Suprapubic skin (tissue), 4 donors: ENCODE measurements around the gene RIPOR2. TPM values are rescaled to one million over a fixed set of nuclear protein-coding genes. Genes with fewer than 3 reads are reported as not detected.

Experiments used
- DNase-seq, 2 donors: peaks; one replicate each; pipeline ENCODE4 v3.0.0-alpha.2; 2019; ENCODE audit warnings: low spot score in 2 of 2
- H3K27ac ChIP-seq: fragments of 200-600 bp; sonication (generic); one replicate; pipeline ENCODE4 v1.5.1; 2019
- H3K27me3 ChIP-seq: fragments of 200-600 bp; sonication (generic); one replicate; pipeline ENCODE4 v1.5.1; 2019
- H3K36me3 ChIP-seq: fragments of 200-600 bp; sonication (generic); one replicate; pipeline ENCODE4 v1.5.1; 2019
- H3K4me1 ChIP-seq: fragments of 200-600 bp; sonication (generic); one replicate; pipeline ENCODE4 v1.5.1; 2019
- H3K4me3 ChIP-seq: fragments of 200-600 bp; sonication (generic); one replicate; pipeline ENCODE4 v1.5.1; 2019; ENCODE audit warnings: mild to moderate bottlenecking
- H3K9me3 ChIP-seq: fragments of 200-600 bp; sonication (generic); one replicate; pipeline ENCODE4 v1.5.1; 2019
- EP300 ChIP-seq: sonication (generic); formaldehyde crosslinking; IDR thresholded peaks from one replicate; pipeline ENCODE4 v1.6.1; 2017; ENCODE audit warnings: antibody characterized with exemption
- POLR2A ChIP-seq, 2 donors: fragments of 450-650 bp; IDR thresholded peaks; one replicate each; pipeline ENCODE4 v1.6.1; 2017; ENCODE audit warnings: antibody characterized with exemption in 2 of 2, mild to moderate bottlenecking in 2 of 2, moderate library complexity in 2 of 2
- POLR2AphosphoS5 ChIP-seq, 3 donors: sonication (generic); formaldehyde crosslinking; IDR thresholded peaks; one replicate each; pipeline ENCODE4 v1.6.1; 2017; ENCODE audit warnings: antibody characterized with exemption in 3 of 3
- WGBS: methylation state at CpG from one replicate; pipeline ENCODE4 v1.1.5; 2018; 5-methylcytosine and 5-hydroxymethylcytosine counted together
- total RNA-seq, 4 donors: library from RNA; depleted of rRNA; stranded (reverse); fragments of >200 nt; gene quantifications; one replicate each; pipeline ENCODE4 v1.1.0, GENCODE V29; 2016
- TF ChIP-seq, protein P1 (sequence below), 2 donors: fragments of 200-600 bp in 1 of 2; fragments of 450-650 bp in 1 of 2; sonication (generic) in 1 of 2; IDR thresholded peaks; one replicate each; pipeline ENCODE4 v1.5.1; 2016 to 2019; ENCODE audit warnings: antibody characterized with exemption in 2 of 2, mild to moderate bottlenecking in 1 of 2, moderate library complexity in 1 of 2

RIPOR2 gene
- total RNA-seq, 4 donors from 2014 or later, result 3.8 to 12.8 (median 11.4) TPM

DNA sequence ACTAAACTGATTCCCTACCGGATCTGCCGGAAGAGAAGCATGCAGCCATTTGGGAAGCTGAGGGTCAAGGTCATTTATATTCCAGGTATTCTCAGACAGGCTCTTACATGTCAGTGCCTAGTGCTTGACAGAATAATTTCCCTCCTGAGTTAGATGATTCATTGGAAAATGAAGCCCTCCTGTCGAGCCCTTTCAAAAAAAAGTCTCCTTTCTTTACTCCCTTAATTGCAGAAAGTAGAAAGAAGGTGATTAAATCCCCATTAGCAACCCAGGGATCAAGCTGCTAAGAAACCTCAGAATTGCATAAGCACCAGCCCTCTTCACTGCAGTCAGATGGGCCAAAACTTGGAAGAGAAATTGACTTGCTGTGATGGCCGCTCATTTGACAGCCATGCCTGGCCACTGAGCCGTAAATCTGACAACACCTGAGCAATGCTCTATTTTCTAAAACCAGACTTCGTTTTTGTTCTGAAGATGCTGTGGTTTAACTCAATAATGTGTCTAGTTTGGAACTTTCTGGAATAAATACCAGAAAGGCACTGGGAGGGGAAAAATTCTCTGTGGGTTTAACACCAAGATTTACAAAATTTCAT, 76.1 kb downstream of the RIPOR2 start:
- DNase-seq, result no peak
- Histone ChIP-seq H3K9me3 (no peaks in the 10 kb centered on the region), H3K36me3 (peaks cover 5% of the 10 kb centered on the region), H3K27me3 (no peaks in the 10 kb centered on the region), H3K27ac (no peak overlapping the region), H3K4me1 (peaks cover 49% of the 10 kb centered on the region), H3K4me3 (no peak overlapping the region)
- TF ChIP-seq, protein P1, sequence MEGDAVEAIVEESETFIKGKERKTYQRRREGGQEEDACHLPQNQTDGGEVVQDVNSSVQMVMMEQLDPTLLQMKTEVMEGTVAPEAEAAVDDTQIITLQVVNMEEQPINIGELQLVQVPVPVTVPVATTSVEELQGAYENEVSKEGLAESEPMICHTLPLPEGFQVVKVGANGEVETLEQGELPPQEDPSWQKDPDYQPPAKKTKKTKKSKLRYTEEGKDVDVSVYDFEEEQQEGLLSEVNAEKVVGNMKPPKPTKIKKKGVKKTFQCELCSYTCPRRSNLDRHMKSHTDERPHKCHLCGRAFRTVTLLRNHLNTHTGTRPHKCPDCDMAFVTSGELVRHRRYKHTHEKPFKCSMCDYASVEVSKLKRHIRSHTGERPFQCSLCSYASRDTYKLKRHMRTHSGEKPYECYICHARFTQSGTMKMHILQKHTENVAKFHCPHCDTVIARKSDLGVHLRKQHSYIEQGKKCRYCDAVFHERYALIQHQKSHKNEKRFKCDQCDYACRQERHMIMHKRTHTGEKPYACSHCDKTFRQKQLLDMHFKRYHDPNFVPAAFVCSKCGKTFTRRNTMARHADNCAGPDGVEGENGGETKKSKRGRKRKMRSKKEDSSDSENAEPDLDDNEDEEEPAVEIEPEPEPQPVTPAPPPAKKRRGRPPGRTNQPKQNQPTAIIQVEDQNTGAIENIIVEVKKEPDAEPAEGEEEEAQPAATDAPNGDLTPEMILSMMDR (IDR thresholded peaks at IDR 0.05), result no peak
- TF ChIP-seq POLR2A (IDR thresholded peaks at IDR 0.05), result no peak
- no peak for TF ChIP-seq EP300
- no peak for TF ChIP-seq POLR2AphosphoS5 (IDR thresholded peaks at IDR 0.05)
- 71% methylated on average over 6 of the region's 6 CpGs for WGBS

DNA sequence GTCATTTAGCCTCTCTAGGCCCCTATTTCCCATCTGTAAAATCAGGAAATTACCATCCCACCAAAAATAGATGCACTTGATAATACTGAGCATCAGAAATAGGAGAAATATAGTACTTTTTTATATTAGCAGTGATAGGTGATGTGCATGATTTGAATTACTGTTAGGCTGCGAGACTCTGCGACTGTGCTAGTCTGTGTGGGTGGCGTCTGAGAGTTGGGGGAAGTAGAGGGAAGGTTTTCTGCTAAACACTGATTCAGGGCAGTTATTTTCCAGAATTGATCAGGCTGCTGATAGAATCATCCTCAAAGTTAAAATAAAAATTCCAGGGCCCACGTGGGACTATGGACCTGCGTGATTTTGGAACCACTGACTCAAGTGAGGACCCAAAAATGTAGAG, 76.6 kb downstream of the RIPOR2 start:
- Histone ChIP-seq H3K4me3 (no peak overlapping the region), H3K4me1 (peaks cover 45% of the 10 kb centered on the region), H3K9me3 (no peaks in the 10 kb centered on the region), H3K27ac (no peak overlapping the region), H3K36me3 (peaks cover 2% of the 10 kb centered on the region), H3K27me3 (no peaks in the 10 kb centered on the region)
- TF ChIP-seq POLR2A (IDR thresholded peaks at IDR 0.05) (no peak), EP300 (no peak), POLR2AphosphoS5 (IDR thresholded peaks at IDR 0.05) (no peak)
- TF ChIP-seq, protein P1 (IDR thresholded peaks at IDR 0.05), result no peak
- no peak for DNase-seq
- 85% methylated on average over 5 of the region's 5 CpGs for WGBS

DNA sequence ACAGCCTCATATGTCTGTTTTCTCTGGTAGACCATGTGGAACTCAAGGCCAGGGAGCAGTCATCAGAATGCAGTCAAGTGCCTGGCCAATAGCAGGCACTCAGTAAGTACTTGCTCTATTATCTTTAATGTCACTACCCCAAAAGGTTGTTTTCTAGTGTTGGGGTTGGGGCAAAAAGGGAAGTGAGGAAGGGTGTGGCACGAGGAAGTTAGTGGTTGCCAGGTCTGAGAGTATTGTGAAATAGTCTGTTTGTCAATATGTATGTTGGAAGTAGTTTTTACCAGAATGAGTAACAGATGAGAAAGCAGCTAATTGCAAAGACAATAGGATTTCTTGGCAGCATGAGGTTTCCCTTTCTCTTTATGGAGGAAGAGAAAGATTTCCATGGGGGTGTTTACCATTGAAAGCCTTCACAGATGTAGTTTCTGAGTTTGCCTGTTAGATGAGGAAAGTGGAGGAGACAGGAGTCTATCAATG, 77.5 kb downstream of the RIPOR2 start:
- Histone ChIP-seq H3K27me3 (no peaks in the 10 kb centered on the region), H3K9me3 (no peaks in the 10 kb centered on the region), H3K4me3 (no peak overlapping the region), H3K36me3 (no peaks in the 10 kb centered on the region), H3K4me1 (peaks cover 45% of the 10 kb centered on the region), H3K27ac (peak overlapping the region; percentile 20)
- WGBS, result 4% methylated on average over 1 of the region's 1 CpG
- no peak for DNase-seq
- TF ChIP-seq POLR2AphosphoS5 (IDR thresholded peaks at IDR 0.05) (peak in 2 of 3 donors; percentile 42 to 47), POLR2A (IDR thresholded peaks at IDR 0.05) (no peak)

DNA sequence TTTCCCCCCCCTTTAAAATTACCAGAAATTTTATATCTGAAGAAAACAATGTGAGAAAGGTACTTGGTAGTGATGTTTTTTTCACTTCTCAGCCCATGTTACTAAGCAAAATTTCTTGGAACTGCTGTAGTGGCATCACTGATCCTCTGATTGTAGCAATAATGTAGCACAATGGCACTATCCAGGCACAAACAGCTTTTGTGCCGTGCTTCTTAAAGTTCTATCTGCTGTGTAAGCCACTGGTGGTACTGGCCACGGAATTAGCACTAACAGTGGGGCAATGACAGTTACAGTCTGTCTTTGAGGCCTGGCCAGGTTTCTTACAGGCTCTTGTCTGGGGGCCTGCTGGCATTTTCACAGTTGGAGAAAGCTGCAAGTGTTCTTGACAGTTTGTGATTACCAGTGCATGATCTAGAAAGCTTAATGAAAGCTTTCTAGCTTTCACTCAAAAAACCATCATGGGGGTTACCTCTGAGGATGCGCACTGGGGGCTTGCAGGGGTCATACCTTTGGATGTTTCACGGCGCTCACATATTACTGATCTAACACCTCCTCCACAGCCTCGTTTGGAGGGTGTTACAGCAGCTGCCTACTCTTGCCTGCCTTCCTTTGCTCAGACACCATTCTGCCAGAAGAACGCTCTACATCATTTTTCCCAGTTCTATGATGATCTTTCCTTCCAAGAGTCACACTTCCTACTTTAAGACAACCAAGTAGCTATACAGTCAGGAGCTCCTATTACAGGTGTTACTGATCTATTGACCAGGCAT, 78.7 kb downstream of the RIPOR2 start:
- Histone ChIP-seq H3K36me3 (no peaks in the 10 kb centered on the region), H3K27me3 (no peaks in the 10 kb centered on the region), H3K4me1 (peaks cover 45% of the 10 kb centered on the region), H3K4me3 (no peak overlapping the region), H3K27ac (peak overlapping the region; percentile 38), H3K9me3 (no peaks in the 10 kb centered on the region)
- no peak for DNase-seq
- TF ChIP-seq EP300 (no peak), POLR2A (IDR thresholded peaks at IDR 0.05) (no peak), POLR2AphosphoS5 (IDR thresholded peaks at IDR 0.05) (no peak)
- TF ChIP-seq, protein P1 (IDR thresholded peaks at IDR 0.05), result no peak
- WGBS, result 85% methylated on average over 7 of the region's 7 CpGs

DNA sequence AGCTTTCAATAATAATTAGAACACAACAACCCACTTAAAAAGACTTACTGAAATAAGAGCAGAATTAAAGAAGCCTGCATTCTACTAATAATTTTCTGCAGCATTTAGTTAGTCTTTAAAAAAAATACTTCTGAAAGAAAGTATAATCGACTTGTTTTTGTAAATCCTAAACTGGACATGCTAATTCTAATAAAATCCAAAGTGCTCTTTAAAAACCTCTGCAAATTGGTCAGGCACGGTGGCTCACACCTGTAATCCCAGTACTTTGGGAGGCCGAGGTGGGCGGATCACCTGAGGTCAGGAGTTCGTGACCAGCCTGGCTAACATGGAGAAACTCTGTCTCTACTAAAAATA, 79.5 kb downstream of the RIPOR2 start:
- 69% methylated on average over 5 of the region's 5 CpGs for WGBS

More for the DNA sequence above, 79.5 kb downstream of the RIPOR2 start:
- Histone ChIP-seq H3K9me3 (no peaks in the 10 kb centered on the region), H3K4me1 (peaks cover 45% of the 10 kb centered on the region), H3K27me3 (no peaks in the 10 kb centered on the region), H3K36me3 (no peaks in the 10 kb centered on the region), H3K27ac (no peak overlapping the region), H3K4me3 (no peak overlapping the region)
- DNase-seq, result no peak
- TF ChIP-seq, protein P1 (IDR thresholded peaks at IDR 0.05), result no peak
- TF ChIP-seq POLR2A (IDR thresholded peaks at IDR 0.05) (no peak), POLR2AphosphoS5 (IDR thresholded peaks at IDR 0.05) (no peak), EP300 (no peak)
